CD8-positive, alpha-beta memory T cell (primary cell): ENCODE results near the gene IL7R. TPM values are rescaled to one million over a fixed set of nuclear protein-coding genes. Genes with fewer than 3 reads are reported as not detected.

Experiments used
- CTCF ChIA-PET: fragments of 350-600 bp; sonication (Branson Sonifier 250); formaldehyde crosslinking; loops from one replicate; lab custom pipeline; 2021; ENCODE audit warnings: antibody characterized with exemption; lab: Charles Lee
- POLR2A ChIA-PET: fragments of 350-600 bp; sonication (Branson Sonifier 250); formaldehyde crosslinking; loops from one replicate; lab custom pipeline; 2021; ENCODE audit warnings: antibody characterized with exemption; lab: Charles Lee
- DNase-seq, 5 donors: peaks; one replicate each; pipeline versions ENCODE4 v3.0.0 to v3.0.0-alpha.2; 2020 to 2022; ENCODE audit warnings: mixed read lengths in 1 of 5
- H3K27ac ChIP-seq: one replicate; pipeline ENCODE4 v1.7.0; 2013; ENCODE audit warnings: low read depth, mild to moderate bottlenecking, low read length, moderate library complexity
- H3K27me3 ChIP-seq: 2 replicates; pipeline ENCODE4 v1.7.0; 2013; ENCODE audit warnings: low read length, mild to moderate bottlenecking; ENCODE audit not compliant: insufficient read depth, poor library complexity, severe bottlenecking
- H3K36me3 ChIP-seq: 2 replicates; pipeline ENCODE4 v1.7.0; 2013; ENCODE audit warnings: mild to moderate bottlenecking, low read length, moderate library complexity; ENCODE audit not compliant: insufficient read depth
- H3K4me1 ChIP-seq: 2 replicates; pipeline ENCODE4 v1.7.0; 2013; ENCODE audit warnings: mild to moderate bottlenecking, low read length, moderate library complexity; ENCODE audit not compliant: insufficient read depth
- H3K4me3 ChIP-seq: 2 replicates; pipeline ENCODE4 v1.7.0; 2013; ENCODE audit warnings: mild to moderate bottlenecking, low read length
- H3K9me3 ChIP-seq: 2 replicates; pipeline ENCODE4 v1.7.0; 2013; ENCODE audit warnings: mild to moderate bottlenecking, low read length
- H3K27ac Mint-ChIP-seq, 8 donors: one replicate each; pipeline ENCODE4 v1.8.0; 2020 to 2021; ENCODE audit warnings: mixed read lengths in 8 of 8, mild to moderate bottlenecking in 6 of 8, inconsistent platforms in 3 of 8, moderate library complexity in 3 of 8
- H3K27me3 Mint-ChIP-seq, 2 donors: one replicate each; pipeline ENCODE4 v1.8.0; 2020 to 2021; ENCODE audit warnings: mixed read lengths in 2 of 2, mild to moderate bottlenecking in 1 of 2, moderate library complexity in 1 of 2
- H3K36me3 Mint-ChIP-seq, 3 donors: one replicate each; pipeline ENCODE4 v1.8.0; 2020 to 2021; ENCODE audit warnings: mixed read lengths in 3 of 3, inconsistent platforms in 1 of 3, mild to moderate bottlenecking in 1 of 3
- H3K4me1 Mint-ChIP-seq, 3 donors: one replicate each; pipeline ENCODE4 v1.8.0; 2020 to 2021; ENCODE audit warnings: mixed read lengths in 3 of 3, inconsistent platforms in 1 of 3, mild to moderate bottlenecking in 1 of 3
- H3K4me3 Mint-ChIP-seq, 7 donors: one replicate each; pipeline ENCODE4 v1.8.0; 2020 to 2021; ENCODE audit warnings: mixed read lengths in 7 of 7, mild to moderate bottlenecking in 6 of 7, moderate library complexity in 4 of 7, inconsistent platforms in 2 of 7
- H3K9me3 Mint-ChIP-seq, 5 donors: one replicate each; pipeline ENCODE4 v1.8.0; 2020 to 2022; ENCODE audit warnings: mixed read lengths in 5 of 5, mild to moderate bottlenecking in 3 of 5, moderate library complexity in 2 of 5, inconsistent platforms in 1 of 5
- polyA plus RNA-seq: library from polyadenylated mRNA; unstranded; fragments of 300-500 nt; fragmentation: Illumina TruSeq; gene quantifications from one replicate; pipeline ENCODE4 v1.2.3, GENCODE V29; 2021
- total RNA-seq, 2 experiments: library from RNA; stranded (reverse); gene quantifications; one replicate each; pipeline ENCODE4 v1.2.3, GENCODE V29; 2021

The IL7R gene
- total and polyA plus RNA-seq, 3 experiments from 2014 or later, result 272 to 761 (median 289) TPM

DNA sequence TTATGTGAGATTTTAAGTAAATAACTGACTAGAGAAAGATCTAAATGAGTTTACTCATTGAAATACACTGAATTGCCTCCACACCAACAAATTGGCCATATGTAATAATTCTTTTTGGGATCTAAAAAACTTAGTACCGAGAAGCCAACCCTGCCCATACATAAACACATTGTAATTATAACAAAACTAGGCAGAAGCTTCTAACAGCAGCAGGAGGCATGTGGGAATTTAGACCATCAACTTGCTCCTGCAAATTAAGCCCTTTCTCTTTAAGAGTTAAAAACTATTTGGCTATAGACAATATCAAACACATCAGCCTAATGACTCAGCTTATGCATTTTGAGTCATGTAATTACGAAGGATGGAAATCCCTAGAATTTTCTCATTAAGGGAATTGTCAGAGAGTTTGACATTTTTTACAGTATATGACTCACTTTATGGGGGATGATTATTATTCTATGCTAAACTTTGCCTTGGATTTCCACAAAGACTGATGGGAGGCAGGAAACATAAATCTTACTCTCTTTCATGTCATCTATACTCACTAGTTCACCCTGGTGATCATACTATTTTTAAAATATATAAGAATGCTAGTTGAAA lies 1.0 kb downstream of the IL7R start:
- Mint-ChIP-seq H3K4me1 (peaks cover 56 to 71% (median 59%) of the 10 kb centered on the region in 3 donors), H3K4me3 (peak overlapping the region; percentile 90 to 97 (median 93)), H3K27me3 (peaks cover 0 to 1% of the 10 kb centered on the region in 2 donors), H3K36me3 (peaks cover 45 to 81% (median 57%) of the 10 kb centered on the region in 3 donors), H3K27ac (peak overlapping the region; percentile 68 to 100 (median 98)), H3K9me3 (peaks cover 0 to 6% (median 0%) of the 10 kb centered on the region in 5 donors)
- H3K27me3 ChIP-seq, result no peaks in the 10 kb centered on the region
- peak in 1 of 5 donors; percentile 31 for DNase-seq
- peak overlapping the region; percentile 95 for H3K27ac ChIP-seq
- ChIA-PET CTCF (interaction anchor here (1.1 to 12.0 kb wide), 11 partner anchors 8 to 241 kb away, joined by 3 to 165 read pairs (median 7); no protein-coding TSS in a partner anchor), POLR2A (interaction anchor here (1.4 to 7.0 kb wide), 10 partner anchors 10 to 79 kb away, joined by 3 to 125 read pairs (median 10); no protein-coding TSS in a partner anchor)
- no peaks in the 10 kb centered on the region for H3K9me3 ChIP-seq
- peaks cover 55% of the 10 kb centered on the region for H3K4me1 ChIP-seq
- peak overlapping the region; percentile 93 for H3K4me3 ChIP-seq
- peaks cover 39% of the 10 kb centered on the region for H3K36me3 ChIP-seq

- CTCF ChIA-PET, result interaction anchor here (0.9 to 12.0 kb wide), 15 partner anchors 11 to 208 kb away, joined by 3 to 165 read pairs (median 7); no protein-coding TSS in a partner anchor
- peak in 2 of 5 donors; percentile 61 to 69 for DNase-seq
- no peaks in the 10 kb centered on the region for H3K27me3 ChIP-seq
- peaks cover 0 to 6% (median 0%) of the 10 kb centered on the region in 5 donors for H3K9me3 Mint-ChIP-seq
- H3K4me1 ChIP-seq, result peaks cover 49% of the 10 kb centered on the region
- peak overlapping the region; percentile 93 to 99 (median 97) for H3K4me3 Mint-ChIP-seq
- peak overlapping the region; percentile 95 for H3K27ac ChIP-seq
- peaks cover 53% of the 10 kb centered on the region for H3K36me3 ChIP-seq
- H3K9me3 ChIP-seq, result no peaks in the 10 kb centered on the region
- peak overlapping the region; percentile 93 for H3K4me3 ChIP-seq
- H3K27ac Mint-ChIP-seq, result peak overlapping the region; percentile 84 to 99 (median 96)
- H3K36me3 Mint-ChIP-seq, result peaks cover 58 to 83% (median 71%) of the 10 kb centered on the region in 3 donors
- H3K27me3 Mint-ChIP-seq, result no peaks in the 10 kb centered on the region
- POLR2A ChIA-PET, result interaction anchor here (0.6 to 7.0 kb wide), 20 partner anchors 8 to 1809 kb away, joined by 3 to 125 read pairs (median 6); no protein-coding TSS in a partner anchor
- peaks cover 55 to 71% (median 59%) of the 10 kb centered on the region in 3 donors for H3K4me1 Mint-ChIP-seq
Measured at GRCh38 chr5:35859101-35859661, 2.5 kb downstream of the IL7R start.

- DNase-seq, result no peak
- H3K4me3 ChIP-seq, result peak overlapping the region; percentile 93
- ChIA-PET POLR2A (interaction anchor here (1.4 to 3.9 kb wide), 3 partner anchors 9 to 49 kb away, joined by 6 to 30 read pairs (median 24); no protein-coding TSS in a partner anchor), CTCF (interaction anchor here (2.5 to 12.0 kb wide), 5 partner anchors 12 to 210 kb away, joined by 7 to 165 read pairs (median 26); no protein-coding TSS in a partner anchor)
- H3K36me3 ChIP-seq, result peaks cover 57% of the 10 kb centered on the region
- Mint-ChIP-seq H3K27ac (peak overlapping the region; percentile 84 to 99 (median 96)), H3K4me3 (peak overlapping the region; percentile 93 to 99 (median 97)), H3K9me3 (peaks cover 0 to 10% (median 0%) of the 10 kb centered on the region in 5 donors), H3K27me3 (no peaks in the 10 kb centered on the region), H3K36me3 (peaks cover 70 to 90% (median 86%) of the 10 kb centered on the region in 3 donors), H3K4me1 (peaks cover 51 to 71% (median 58%) of the 10 kb centered on the region in 3 donors)
- H3K9me3 ChIP-seq, result no peaks in the 10 kb centered on the region
- no peaks in the 10 kb centered on the region for H3K27me3 ChIP-seq
- H3K4me1 ChIP-seq, result peaks cover 37% of the 10 kb centered on the region
- H3K27ac ChIP-seq, result peak overlapping the region; percentile 95
Measured at GRCh38 chr5:35860686-35861085, 4.0 kb downstream of the IL7R start.

DNA sequence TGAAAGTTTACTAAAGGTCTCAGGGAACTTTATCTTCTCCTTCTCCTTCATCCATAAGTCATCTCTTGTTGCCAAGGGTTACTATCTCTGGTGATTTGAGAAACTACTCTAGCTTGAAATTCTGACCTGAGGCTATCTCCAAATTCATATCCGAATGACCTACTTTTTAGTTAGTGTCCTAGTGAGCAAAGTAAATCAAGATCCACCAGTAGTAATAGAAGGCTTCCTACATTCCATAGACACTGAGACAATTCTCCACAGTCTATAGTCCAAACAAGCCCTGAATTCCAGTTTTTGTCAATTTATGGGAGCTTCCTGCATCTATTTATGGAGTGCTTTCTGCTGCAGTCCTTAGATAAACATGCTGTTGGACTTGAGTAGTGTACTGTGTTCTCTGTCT lies 5.0 kb downstream of the IL7R start:
- peaks cover 75 to 94% (median 94%) of the 10 kb centered on the region in 3 donors for H3K36me3 Mint-ChIP-seq
- peak overlapping the region; percentile 84 to 99 (median 96) for H3K27ac Mint-ChIP-seq
- Histone ChIP-seq H3K27ac (peak overlapping the region; percentile 95), H3K4me3 (peak overlapping the region; percentile 93), H3K36me3 (peaks cover 64% of the 10 kb centered on the region), H3K27me3 (no peaks in the 10 kb centered on the region), H3K9me3 (no peaks in the 10 kb centered on the region), H3K4me1 (peaks cover 34% of the 10 kb centered on the region)
- no peaks in the 10 kb centered on the region for H3K27me3 Mint-ChIP-seq
- peaks cover 0 to 10% (median 0%) of the 10 kb centered on the region in 5 donors for H3K9me3 Mint-ChIP-seq
- ChIA-PET CTCF (interaction anchor here (0.8 to 4.0 kb wide), 8 partner anchors 9 to 210 kb away, joined by 3 to 29 read pairs (median 3); no protein-coding TSS in a partner anchor), POLR2A (interaction anchor here (1.0 to 2.3 kb wide), 4 partner anchors 9 to 39 kb away, joined by 3 to 10 read pairs (median 4); no protein-coding TSS in a partner anchor)
- peak overlapping the region; percentile 93 to 99 (median 97) for H3K4me3 Mint-ChIP-seq
- H3K4me1 Mint-ChIP-seq, result peaks cover 54 to 71% (median 59%) of the 10 kb centered on the region in 3 donors
- no peak for DNase-seq

DNA sequence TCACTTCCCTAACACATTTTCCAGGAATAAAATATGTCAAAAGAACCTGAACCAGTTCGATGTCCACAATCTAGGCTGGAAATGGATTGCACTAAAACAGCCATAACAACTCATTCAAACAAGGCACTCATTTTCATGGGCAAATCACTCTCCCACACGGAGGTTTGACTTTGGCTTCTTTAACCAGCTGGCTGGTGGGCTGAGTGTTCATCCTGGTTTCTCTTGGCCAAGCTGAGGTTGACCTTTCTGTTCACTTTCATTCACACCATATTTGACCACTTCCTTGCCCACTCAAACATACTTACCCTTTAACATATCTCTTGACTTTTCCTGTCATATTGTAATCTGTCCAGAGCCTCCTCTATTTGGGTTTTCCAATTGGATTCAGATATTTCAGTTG lies 5.4 kb downstream of the IL7R start:
- CTCF ChIA-PET, result interaction anchor here (0.8 to 4.0 kb wide), 9 partner anchors 10 to 211 kb away, joined by 3 to 29 read pairs (median 3); no protein-coding TSS in a partner anchor
- peak overlapping the region; percentile 93 to 99 (median 97) for H3K4me3 Mint-ChIP-seq
- H3K4me1 Mint-ChIP-seq, result peaks cover 57 to 73% (median 62%) of the 10 kb centered on the region in 3 donors
- H3K27ac ChIP-seq, result peak overlapping the region; percentile 95
- no peaks in the 10 kb centered on the region for H3K9me3 ChIP-seq
- H3K36me3 Mint-ChIP-seq, result peaks cover 77 to 95% (median 93%) of the 10 kb centered on the region in 3 donors
- H3K36me3 ChIP-seq, result peaks cover 67% of the 10 kb centered on the region
- no peaks in the 10 kb centered on the region for H3K27me3 Mint-ChIP-seq
- peak overlapping the region; percentile 93 for H3K4me3 ChIP-seq
- POLR2A ChIA-PET, result interaction anchor here (0.9 to 2.3 kb wide), 7 partner anchors 8 to 82 kb away, joined by 3 to 10 read pairs (median 5); no protein-coding TSS in a partner anchor
- no peak for DNase-seq
- H3K27ac Mint-ChIP-seq, result peak overlapping the region; percentile 84 to 99 (median 96)
- peaks cover 38% of the 10 kb centered on the region for H3K4me1 ChIP-seq
- no peaks in the 10 kb centered on the region for H3K27me3 ChIP-seq
- peaks cover 0 to 10% (median 0%) of the 10 kb centered on the region in 5 donors for H3K9me3 Mint-ChIP-seq

DNA sequence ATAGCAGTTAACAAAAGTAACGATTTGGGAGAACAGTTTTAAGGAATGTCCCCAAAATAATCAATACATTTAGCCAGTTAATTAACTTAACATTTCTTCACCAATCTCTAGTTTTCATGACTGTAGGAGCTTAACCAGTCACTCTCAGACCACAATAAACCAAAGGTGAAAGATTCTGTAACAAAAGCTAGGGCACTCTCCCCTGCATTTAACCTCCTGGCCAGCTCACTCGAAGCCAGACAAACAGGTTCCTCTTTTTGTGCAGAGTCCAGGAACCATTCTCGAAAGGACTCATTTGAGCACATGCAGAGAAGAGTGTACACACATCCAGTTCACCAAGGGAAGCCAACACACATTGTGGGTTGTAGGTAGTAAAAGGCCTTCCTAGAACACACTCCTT lies 6.5 kb downstream of the IL7R start:
- Histone ChIP-seq H3K4me1 (peaks cover 49% of the 10 kb centered on the region), H3K36me3 (peaks cover 77% of the 10 kb centered on the region), H3K27me3 (no peaks in the 10 kb centered on the region), H3K4me3 (peak overlapping the region; percentile 93), H3K9me3 (no peaks in the 10 kb centered on the region), H3K27ac (no peak overlapping the region)
- ChIA-PET CTCF (interaction anchor here (1.1 to 4.0 kb wide), 7 partner anchors 10 to 212 kb away, joined by 3 to 29 read pairs (median 5); no protein-coding TSS in a partner anchor), POLR2A (interaction anchor here (0.7 to 2.3 kb wide), 9 partner anchors 9 to 83 kb away, joined by 3 to 10 read pairs (median 5); no protein-coding TSS in a partner anchor)
- Mint-ChIP-seq H3K36me3 (peaks cover 78 to 93% (median 92%) of the 10 kb centered on the region in 3 donors), H3K4me3 (peak overlapping the region; percentile 93 to 99 (median 97)), H3K9me3 (peaks cover 0 to 4% (median 0%) of the 10 kb centered on the region in 5 donors), H3K27me3 (no peaks in the 10 kb centered on the region), H3K4me1 (peaks cover 66 to 84% (median 73%) of the 10 kb centered on the region in 3 donors), H3K27ac (peak overlapping the region; percentile 40 to 99 (median 96))
- no peak for DNase-seq

DNA sequence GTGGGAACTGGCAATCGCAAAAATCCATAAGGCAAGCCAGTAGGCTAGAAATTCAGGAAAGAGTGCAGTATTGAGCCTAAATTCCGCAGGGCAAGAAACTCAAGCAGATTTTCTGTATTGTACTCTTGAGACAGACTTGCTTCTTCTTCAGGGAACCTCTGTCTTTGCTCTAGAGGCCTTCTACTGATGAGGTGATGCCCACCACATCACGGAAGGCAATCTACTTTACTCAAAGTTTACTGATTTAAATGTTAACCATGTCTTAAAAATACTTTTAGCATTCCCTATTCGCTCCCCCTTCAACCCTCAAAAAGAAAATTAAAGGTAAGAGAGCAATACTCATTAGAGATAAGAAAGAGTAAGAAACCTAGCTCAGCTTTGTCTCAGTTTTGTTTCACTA lies 11.3 kb downstream of the IL7R start:
- no peaks in the 10 kb centered on the region for H3K27me3 Mint-ChIP-seq
- Histone ChIP-seq H3K27ac (no peak overlapping the region), H3K4me1 (peaks cover 64% of the 10 kb centered on the region), H3K36me3 (peaks cover 77% of the 10 kb centered on the region), H3K9me3 (no peaks in the 10 kb centered on the region), H3K27me3 (no peaks in the 10 kb centered on the region), H3K4me3 (no peak overlapping the region)
- H3K36me3 Mint-ChIP-seq, result peaks cover 69 to 93% (median 89%) of the 10 kb centered on the region in 3 donors
- peaks cover 0 to 4% (median 0%) of the 10 kb centered on the region in 5 donors for H3K9me3 Mint-ChIP-seq
- no peak for DNase-seq
- peaks cover 81 to 99% (median 93%) of the 10 kb centered on the region in 3 donors for H3K4me1 Mint-ChIP-seq
- CTCF ChIA-PET, result interaction anchor here (1.0 to 1.8 kb wide), 3 partner anchors 10 to 91 kb away, joined by 3 to 8 read pairs (median 6); no protein-coding TSS in a partner anchor
- POLR2A ChIA-PET, result interaction anchor here (1.3 to 2.0 kb wide), 3 partner anchors 10 to 14 kb away, joined by 4 to 10 read pairs (median 4); no protein-coding TSS in a partner anchor
- H3K4me3 Mint-ChIP-seq, result peak overlapping the region; percentile 41 to 82 (median 75)
- H3K27ac Mint-ChIP-seq, result peak overlapping the region; percentile 71 to 99 (median 86)
